ELR (cell line): Measurements from ENCODE around the gene PSMD14.

ENCODE experiments used
- DNase-seq: peaks from one replicate; pipeline ENCODE4 v3.0.0-alpha.2; 2015; ENCODE audit warnings: low read depth

Gene PSMD14

DNA sequence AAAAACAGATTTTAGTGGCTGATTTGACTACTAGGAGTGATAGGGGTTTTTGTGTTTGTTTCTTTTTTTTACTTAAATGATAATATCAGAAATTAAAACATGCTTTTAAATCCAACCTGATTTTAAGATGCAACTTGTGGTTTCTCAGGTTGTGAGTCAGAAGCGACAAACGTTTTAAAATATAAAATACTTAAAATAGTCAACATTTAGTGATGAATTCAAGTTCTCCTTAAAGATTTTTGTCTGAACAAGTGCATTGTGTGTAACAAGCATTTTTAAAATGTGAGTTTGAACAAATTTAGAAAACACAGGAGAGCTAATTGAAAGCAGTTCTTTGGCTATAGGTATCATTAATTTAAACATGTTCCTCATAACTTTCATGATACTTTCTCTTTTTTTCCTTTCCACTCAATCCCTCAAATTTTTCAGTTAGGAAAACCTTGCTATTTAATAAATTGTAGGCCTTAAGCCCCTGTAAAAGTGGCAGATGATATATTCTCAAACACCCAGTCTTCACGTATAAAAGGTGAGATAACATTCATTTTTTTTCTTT lies 111.5 kb downstream of the PSMD14 start:
- no peak for DNase-seq

DNA sequence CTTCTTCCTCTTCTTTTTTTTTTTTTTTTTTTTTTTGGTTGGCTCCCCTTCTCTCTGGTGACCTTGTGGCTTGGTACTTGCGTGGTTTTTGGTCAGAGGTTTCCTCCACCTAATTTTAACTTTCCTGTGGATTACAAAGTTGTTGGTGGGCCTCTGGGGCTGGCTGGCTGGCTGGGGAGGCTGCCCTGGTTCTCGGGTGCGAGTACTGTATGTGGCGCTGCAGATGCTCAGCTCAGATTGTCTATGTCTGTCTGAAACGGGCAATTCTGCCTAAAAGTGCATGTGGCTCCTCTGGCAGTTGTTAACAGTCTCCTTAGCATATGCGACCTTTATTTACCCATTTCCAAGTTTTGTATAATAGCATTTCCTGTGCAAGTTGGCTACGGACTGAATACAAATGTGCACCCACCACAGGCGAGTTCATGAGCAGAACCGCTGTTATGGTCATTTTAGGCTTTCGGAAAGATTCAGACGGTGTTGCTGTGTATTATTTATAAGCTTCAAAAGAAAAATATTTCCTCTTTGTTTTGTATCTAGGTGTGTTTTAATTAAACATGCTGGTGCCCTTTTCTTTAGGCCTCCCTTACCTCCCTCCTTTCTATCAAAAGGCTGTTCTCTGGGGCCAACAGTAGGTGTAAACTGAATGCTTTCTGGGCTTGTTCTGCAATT lies 112.3 kb downstream of the PSMD14 start:
- DNase-seq = no peak

DNA sequence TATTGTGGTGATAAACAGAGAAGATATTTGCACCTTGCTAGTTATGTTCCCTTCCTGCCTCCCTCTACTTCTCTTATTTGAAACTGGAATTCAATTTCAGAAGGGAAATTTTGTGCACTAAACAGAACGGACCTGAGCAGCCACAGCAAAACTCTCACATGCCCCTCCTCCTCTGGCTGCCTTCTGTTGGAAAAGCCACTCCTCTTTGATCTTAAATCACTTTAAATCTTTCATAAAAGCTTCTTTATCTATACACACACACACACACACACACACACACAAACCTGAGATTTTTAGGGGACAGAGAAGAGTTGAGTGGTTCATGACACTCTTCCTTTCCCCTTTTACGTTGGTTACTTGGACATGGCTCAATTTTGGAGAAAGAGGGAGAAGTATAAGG lies 113.5 kb downstream of the PSMD14 start:
- DNase-seq = no peak

DNA sequence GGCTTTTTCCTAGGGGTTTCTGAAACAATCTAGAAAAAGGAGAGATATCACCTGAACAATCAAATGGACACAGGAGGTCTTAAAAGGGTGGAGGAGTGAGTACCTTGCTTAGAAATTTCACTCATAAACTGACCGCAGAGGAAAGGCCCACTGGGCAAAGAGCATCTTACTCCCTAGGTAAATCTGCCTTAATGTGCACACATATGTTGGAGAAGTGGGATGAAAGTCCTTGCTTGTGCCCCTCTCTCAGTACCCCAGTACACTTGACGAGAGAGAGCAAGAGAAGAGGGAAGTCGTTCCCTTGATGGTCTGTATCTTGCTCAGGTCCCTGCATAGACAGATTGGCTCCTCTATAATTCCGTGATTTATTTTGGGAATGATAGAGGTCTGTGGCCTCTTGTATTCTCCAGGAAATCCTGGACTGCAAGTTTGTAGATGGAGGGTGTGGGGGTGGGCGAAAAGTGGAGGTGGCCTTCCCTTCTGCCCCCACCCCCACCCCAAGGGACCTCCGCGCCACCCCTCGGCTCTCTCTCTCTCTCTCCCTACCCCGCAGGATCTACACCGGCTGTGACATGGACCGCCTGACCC lies 114.7 kb downstream of the PSMD14 start:
- DNase-seq = no peak

DNA sequence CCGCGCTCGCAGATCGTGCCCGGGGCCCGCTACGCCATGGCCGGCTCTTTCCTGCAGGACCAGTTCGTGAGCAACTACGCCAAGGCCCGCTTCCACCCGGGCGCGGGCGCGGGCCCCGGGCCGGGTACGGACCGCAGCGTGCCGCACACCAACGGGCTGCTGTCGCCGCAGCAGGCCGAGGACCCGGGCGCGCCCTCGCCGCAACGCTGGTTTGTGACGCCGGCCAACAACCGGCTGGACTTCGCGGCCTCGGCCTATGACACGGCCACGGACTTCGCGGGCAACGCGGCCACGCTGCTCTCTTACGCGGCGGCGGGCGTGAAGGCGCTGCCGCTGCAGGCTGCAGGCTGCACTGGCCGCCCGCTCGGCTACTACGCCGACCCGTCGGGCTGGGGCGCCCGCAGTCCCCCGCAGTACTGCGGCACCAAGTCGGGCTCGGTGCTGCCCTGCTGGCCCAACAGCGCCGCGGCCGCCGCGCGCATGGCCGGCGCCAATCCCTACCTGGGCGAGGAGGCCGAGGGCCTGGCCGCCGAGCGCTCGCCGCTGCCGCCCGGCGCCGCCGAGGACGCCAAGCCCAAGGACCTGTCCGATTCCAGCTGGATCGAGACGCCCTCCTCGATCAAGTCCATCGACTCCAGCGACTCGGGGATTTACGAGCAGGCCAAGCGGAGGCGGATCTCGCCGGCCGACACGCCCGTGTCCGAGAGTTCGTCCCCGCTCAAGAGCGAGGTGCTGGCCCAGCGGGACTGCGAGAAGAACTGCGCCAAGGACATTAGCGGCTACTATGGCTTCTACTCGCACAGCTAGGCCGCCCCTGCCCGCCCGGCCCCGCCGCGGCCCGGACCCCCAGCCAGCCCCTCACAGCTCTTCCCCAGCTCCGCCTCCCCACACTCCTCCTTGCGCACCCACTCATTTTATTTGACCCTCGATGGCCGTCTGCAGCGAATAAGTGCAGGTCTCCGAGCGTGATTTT lies 115.5 kb downstream of the PSMD14 start:
- no peak for DNase-seq

DNA sequence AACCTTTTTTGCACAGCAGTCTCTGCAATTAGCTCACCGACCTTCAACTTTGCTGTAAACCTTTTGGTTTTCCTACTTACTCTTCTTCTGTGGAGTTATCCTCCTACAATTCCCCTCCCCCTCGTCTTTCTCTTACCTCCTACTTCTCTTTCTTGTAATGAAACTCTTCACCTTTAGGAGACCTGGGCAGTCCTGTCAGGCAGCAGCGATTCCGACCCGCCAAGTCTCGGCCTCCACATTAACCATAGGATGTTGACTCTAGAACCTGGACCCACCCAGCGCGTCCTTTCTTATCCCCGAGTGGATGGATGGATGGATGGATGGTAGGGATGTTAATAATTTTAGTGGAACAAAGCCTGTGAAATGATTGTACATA lies 116.2 kb downstream of the PSMD14 start:
- DNase-seq = no peak

DNA sequence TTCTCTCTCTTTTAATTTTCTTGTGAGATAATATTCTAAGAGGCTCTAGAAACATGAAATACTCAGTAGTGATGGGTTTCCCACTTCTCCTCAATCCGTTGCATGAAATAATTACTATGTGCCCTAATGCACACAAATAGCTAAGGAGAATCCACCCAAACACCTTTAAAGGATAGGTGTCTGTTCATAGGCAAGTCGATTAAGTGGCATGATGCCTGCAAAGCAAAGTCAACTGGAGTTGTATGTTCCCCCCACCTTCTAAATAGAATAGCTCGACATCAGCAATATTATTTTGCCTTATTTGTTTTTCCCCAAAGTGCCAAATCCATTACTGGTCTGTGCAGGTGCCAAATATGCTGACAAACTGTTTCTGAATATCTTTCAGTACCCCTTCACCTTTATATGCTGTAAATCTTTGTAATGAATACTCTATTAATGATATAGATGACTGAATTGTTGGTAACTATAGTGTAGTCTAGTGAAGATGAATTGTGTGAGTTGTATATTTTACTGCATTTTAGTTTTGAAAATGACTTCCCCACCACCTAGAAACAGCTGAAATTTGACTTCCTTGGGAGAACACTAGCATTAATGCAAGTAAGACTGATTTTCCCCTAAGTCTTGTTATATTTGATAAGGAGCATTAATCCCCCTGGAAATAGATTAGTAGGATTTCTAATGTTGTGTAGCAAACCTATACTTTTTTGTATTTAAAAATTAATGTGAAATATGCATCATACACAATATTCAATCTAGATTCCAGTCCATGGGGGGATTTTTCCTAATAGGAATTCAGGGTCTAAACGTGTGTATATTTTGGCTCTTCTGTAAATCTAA lies 116.9 kb downstream of the PSMD14 start:
- no peak for DNase-seq

DNA sequence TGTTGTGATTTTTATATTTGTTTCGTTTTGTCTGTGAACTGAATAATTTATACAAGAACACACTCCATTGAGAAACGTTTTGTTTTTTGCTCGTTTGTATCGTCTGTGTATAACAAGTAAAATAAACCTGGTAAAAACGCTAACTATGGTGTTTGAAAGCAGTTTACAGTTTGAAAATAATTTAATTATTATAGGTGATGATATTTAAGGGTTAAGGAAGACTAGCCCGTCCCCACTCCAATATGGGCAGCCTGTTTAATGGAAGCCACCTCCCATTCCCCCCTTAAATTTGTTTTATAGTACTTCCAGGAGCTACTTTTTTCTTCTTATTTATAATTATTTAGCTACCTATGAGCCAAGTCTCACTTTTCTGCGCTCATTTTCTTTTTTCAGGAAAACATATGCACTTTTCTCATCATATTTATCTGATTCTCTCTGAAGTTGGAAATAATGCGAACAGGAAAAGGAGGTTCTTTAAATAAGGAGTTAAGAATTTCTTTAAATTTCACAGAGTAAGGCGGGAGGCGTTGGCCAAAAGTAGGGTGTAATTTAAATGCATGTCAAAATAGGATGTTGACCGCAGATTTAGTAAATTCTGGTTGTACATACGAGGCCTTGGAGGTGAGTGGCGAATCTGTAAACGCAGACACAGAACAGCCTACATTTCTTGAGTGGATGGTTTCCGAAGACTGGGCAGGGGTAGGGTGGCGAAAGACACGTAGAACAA lies 117.7 kb downstream of the PSMD14 start:
- DNase-seq = no peak

DNA sequence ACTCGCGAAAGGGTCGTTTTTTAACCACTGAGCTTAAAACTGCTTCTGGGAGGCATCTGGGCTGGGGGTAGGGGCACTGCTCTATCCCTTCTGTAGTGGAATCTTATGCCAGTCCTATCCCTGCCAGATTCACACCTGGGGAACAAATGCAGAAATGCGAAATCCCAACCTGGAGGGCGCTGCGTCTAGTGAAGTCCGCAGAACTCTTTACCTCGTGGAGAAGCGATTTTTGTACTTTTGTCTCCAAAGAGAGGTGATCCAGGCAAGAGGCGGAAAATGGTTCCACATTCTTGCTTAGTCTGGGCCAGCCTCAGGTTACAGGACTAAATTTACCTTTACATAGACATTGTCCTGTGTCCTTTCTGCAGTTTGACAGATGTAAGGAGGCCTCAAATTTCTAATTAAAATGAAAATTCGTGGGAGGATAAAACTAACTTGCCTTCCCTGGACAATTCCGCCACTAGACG lies 118.3 kb downstream of the PSMD14 start:
- peak; percentile 43 for DNase-seq

DNA sequence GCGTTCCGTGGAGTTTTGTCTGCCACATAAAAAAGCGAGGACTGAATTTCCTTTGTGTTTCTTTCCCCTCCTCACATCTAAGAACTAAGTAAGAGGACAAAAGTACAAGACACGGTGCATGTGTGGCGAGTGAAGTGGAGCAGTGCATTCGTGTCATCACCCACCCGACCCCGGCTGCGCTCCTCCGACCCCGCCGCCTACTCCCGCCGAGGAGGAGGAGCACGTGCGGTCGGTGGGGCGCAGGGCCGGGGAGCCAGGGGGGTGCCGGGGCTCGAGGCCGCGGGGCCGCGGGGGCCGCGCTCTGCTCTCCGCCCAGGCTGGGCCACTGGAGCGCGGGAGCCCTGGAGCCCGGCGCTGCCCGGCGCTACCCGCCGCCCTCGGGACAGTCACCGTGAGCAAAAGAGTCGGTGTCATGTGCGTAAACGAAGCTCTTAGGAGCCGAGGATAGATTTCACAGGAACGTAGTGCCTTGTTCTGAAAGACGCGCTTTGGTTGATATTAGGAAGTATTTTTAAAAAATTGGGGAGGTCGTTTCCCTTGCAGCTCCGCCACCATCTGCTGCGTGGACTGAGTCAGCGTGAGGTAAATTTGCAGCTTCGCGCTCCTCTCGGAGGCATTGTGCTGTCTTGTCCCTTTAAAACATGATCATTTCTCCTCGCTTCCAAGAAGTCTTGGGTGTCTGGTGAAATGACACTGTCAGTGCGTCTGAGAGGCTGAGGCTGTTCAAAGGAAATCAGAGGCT lies 118.9 kb downstream of the PSMD14 start:
- no peak for DNase-seq

DNA sequence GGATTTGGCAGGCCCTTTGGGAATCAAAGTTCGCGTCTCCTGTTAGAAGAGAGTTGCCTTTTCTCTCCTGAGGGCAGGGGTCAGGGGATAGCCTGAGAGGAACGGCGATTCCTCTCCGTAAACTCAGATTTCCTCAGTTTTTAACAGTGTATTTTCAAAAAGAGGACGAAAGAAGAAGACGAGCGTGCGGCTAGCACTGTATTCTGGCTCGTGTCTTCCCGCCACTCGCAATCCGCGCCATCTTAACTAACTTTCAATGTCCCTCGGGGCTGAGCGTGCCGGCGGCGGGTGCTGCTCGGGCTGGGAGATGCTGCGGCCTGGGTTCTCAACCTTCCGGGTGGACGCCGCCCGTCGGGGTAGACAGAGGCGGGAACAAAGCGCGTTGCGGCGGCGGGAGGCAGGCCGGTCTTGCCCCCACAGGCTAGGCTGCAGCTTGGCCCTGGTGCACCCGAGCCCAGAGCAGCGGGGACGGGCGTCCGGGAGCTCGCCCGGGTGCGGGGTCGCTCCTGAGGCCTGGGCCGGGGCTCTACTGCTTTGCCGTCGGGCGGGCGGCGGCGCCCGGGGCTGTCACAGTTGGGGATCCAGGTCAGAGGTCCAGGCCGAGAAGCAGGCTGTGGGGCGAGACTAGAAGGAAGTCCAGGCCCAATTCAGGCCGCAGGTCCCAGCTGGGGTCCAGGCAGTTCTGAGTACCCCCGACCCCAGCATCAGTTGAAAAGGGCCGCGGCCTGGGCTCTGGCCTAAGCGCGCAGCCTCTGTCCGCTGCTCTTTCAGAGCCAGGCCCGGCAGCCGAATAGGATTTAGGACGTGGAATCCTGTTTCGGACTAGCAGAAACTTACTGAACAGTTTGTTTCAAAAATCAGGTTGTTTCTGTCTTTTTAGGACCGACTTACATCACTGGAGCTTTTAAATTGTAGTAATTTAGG lies 119.7 kb downstream of the PSMD14 start:
- DNase-seq = no peak

DNA sequence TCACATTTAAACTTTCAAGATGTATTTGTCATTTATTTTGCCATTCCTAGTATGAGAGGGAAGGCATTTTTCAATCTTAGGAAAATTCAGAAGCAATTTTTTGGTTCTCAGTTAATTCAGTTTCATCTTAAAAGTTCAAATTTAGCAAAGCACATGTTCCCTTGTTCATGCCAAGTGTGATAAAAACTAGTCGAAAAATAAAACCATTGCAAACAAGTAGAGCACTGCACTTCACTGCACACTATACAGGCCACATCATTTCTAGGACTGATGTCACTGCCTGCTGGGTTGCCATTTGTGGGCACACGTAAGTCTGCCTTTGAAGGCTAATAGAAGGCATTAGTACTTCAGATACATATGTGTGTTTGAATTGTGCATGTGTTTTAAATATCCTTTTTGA lies 122.2 kb downstream of the PSMD14 start:
- DNase-seq = no peak

DNA sequence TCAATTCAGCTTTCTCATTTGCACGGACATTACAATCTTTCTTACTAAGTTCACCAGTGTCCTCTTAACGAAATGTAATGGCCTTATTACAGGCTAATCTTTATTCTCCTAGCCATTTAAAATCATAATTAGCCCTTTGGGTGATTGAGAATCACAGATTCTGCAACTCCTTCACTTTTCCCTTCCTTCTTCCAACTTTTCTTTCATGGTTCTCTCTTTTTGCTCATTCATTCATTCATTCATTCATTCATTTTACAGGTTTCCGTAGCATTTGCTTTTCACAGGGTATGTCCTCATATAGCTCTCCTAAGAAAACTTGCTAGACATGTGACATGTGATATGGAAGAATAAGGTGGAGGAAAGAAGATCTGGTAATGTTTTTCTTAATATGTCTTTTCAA lies 123.9 kb downstream of the PSMD14 start:
- no peak for DNase-seq

DNA sequence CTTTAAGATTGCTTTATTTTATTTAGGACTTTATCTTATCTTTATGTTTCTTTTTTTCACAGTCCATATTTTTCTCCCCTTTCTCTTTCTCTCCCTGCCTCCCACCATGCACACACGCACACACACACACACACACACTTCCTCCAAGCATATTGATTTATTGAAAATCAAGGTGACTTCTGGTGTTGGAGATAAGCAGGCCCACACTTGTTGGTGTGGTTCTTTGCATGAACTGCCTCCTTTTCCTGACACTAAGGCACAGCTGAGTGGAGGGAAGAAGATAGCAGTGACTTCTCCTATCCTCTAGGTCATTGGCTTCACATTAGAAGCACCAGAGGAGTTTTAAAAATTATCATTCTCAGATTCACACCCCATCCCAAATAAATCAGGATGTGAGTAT lies 125.9 kb downstream of the PSMD14 start:
- no peak for DNase-seq

DNA sequence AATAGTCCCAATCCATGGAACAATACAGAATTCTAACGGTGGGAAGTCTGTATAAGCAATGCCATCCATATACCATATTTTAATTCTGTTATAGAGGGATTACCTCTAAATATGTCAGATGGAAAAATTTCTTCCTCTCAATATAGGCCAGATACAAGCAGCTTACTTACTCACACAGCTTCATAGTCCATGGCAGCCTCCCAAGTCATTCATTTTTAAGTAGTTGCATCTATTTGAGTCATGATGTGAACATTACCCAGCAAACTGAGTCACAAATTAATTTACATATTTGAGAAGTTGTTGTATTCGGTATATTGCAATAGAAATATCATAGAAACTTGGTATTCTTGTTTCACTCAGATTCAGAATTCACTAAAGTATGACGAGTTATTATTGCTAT lies 128.2 kb downstream of the PSMD14 start:
- DNase-seq = peak; percentile 91

DNA sequence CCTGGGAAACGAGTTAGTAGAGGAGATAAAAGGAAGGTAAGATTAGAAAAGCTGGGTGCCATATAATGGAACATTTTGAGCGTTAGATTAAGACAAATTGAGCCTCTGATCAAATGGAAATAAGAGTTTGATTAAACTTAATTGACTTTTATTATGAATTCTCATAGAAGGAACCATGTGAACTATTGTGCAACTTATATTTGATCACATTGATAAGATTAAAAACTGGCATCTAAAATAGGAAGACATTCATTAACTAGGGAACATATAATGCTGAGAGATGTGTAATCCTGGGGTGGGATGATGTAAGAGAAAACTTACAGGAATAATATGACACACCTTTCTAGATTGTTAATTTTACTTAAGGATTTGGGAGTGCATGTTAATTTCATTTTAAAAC lies 130.4 kb downstream of the PSMD14 start:
- no peak for DNase-seq

DNA sequence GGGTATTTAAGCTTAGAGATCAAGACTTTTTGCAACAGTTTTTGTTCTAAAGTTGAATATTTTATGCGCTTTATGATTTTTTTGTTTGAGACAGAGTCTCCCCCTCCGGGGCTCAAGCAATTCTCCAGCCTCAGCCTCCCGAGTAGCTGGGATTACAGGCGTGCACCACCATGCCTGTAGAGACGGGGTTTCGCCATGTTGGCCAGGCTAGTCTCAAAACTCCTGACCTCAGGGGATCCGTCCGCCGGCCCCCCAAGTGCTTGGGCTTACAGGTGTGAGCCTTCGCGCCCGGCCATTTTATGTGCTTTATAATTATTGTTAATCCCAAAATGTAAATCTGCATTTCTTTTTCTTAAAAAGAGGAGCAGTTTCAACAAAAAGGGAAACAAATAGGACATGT lies 136.9 kb downstream of the PSMD14 start:
- no peak for DNase-seq

DNA sequence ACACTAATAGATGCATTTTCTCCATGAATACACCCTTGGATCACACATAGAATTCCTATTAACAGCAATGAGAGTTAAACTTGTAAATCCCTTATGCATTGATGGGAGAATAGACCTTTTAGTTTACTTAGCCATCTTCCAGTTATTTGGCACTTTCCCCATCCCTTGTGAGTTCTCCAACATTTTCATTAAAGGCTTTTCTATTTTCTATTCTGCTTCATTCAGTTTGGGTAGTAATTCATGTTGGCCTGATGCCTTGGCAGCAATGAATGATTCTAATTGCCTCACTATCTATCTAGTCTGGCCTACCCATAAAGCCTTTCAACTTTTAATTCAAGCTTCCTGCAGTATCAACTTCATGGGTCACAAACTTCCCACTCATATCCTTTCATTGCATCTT lies 140.2 kb downstream of the PSMD14 start:
- DNase-seq = no peak
